SJCRH30 (cell line): ENCODE measurements around the gene HILPDA. TPM values are rescaled to one million over a fixed set of nuclear protein-coding genes. Genes with fewer than 3 reads are reported as not detected.

ENCODE experiments used
- DNase-seq, 2 experiments: peaks; one replicate each; pipeline ENCODE4 v3.0.0-alpha.2; 2015 to 2020
- H3K27ac ChIP-seq: fragments of 250-450 bp; sonication (Bioruptor Pico); 2 replicates; pipeline ENCODE4 v1.5.1; 2020; ENCODE audit warnings: mild to moderate bottlenecking, moderate library complexity
- H3K27me3 ChIP-seq: fragments of 250-450 bp; sonication (Bioruptor Pico); 2 replicates; pipeline ENCODE4 v1.5.1; 2020; ENCODE audit warnings: mild to moderate bottlenecking, moderate library complexity
- H3K36me3 ChIP-seq: fragments of 250-450 bp; sonication (Bioruptor Pico); 2 replicates; pipeline ENCODE4 v1.5.1; 2020; ENCODE audit warnings: mild to moderate bottlenecking, moderate library complexity
- H3K4me1 ChIP-seq: fragments of 250-450 bp; sonication (Bioruptor Pico); 2 replicates; pipeline ENCODE4 v1.5.1; 2020; ENCODE audit warnings: mild to moderate bottlenecking, moderate library complexity
- H3K4me3 ChIP-seq: fragments of 250-450 bp; sonication (Bioruptor Pico); 2 replicates; pipeline ENCODE4 v1.5.1; 2020; ENCODE audit warnings: mild to moderate bottlenecking, moderate library complexity
- H3K9me3 ChIP-seq: fragments of 250-450 bp; sonication (Bioruptor Pico); replicated peaks from 2 replicates; pipeline ENCODE4 v1.5.1; 2020; ENCODE audit warnings: mild to moderate bottlenecking, moderate library complexity
- total RNA-seq: library from RNA; depleted of rRNA; stranded (reverse); fragments of >200 nt; shearing (Covaris generic); gene quantifications from 2 replicates; pipeline ENCODE4 v1.2.3, GENCODE V29; 2014; rRNA removed

Gene HILPDA
- 33.1 and 34.6 TPM in 2 replicates for total RNA-seq

GRCh38 chr7:128455543-128456254 is at the start of gene HILPDA:
TSS of gene HILPDA (plus strand) at chr7:128455878. CDS start at chr7:128457269, 1,391 bp downstream.
- H3K27me3 ChIP-seq: no peaks in the 10 kb centered on the region
- DNase-seq: peak; percentile 93 to 94
- peaks cover 2% of the 10 kb centered on the region for H3K36me3 ChIP-seq
- peak within 1 kb of the TSS; percentile 93 for H3K4me3 ChIP-seq
- H3K9me3 ChIP-seq: no peaks in the 10 kb centered on the region
- peaks cover 8% of the 10 kb centered on the region for H3K4me1 ChIP-seq
- peak within 1 kb of the TSS; percentile 66 for H3K27ac ChIP-seq

GRCh38 chr7:128406314-128407232 is 49.1 kb upstream of the HILPDA start:
- Histone ChIP-seq H3K27me3 (no peaks in the 10 kb centered on the region), H3K27ac (no peak overlapping the region), H3K4me3 (no peak overlapping the region), H3K9me3 (no peaks in the 10 kb centered on the region), H3K36me3 (no peaks in the 10 kb centered on the region), H3K4me1 (peaks cover 25% of the 10 kb centered on the region)
- no peak for DNase-seq

GRCh38 chr7:128407233-128407589 is 48.5 kb upstream of the HILPDA start:
- no peak for DNase-seq
- Histone ChIP-seq H3K27me3 (no peaks in the 10 kb centered on the region), H3K9me3 (no peaks in the 10 kb centered on the region), H3K4me1 (peaks cover 25% of the 10 kb centered on the region), H3K27ac (no peak overlapping the region), H3K4me3 (no peak overlapping the region), H3K36me3 (no peaks in the 10 kb centered on the region)

GRCh38 chr7:128407751-128408708 is 47.6 kb upstream of the HILPDA start:
- peak in 1 of 2 experiments; percentile 60 for DNase-seq
- Histone ChIP-seq H3K27ac (no peak overlapping the region), H3K27me3 (no peaks in the 10 kb centered on the region), H3K4me3 (no peak overlapping the region), H3K4me1 (peaks cover 22% of the 10 kb centered on the region), H3K9me3 (no peaks in the 10 kb centered on the region), H3K36me3 (no peaks in the 10 kb centered on the region)

- no peaks in the 10 kb centered on the region for H3K9me3 ChIP-seq
- peak overlapping the region; percentile 69 for H3K4me3 ChIP-seq
- H3K27me3 ChIP-seq: no peaks in the 10 kb centered on the region
- H3K36me3 ChIP-seq: no peaks in the 10 kb centered on the region
- DNase-seq: peak; percentile 45 to 61
- no peak overlapping the region for H3K27ac ChIP-seq
- peaks cover 21% of the 10 kb centered on the region for H3K4me1 ChIP-seq
Observed at GRCh38 chr7:128408709-128409595, 46.7 kb upstream of the HILPDA start.

GRCh38 chr7:128409596-128410450 is 45.9 kb upstream of the HILPDA start, which contains the start of gene IMPDH1:
TSS of gene IMPDH1 (minus strand) at chr7:128409982. CDS start at chr7:128409901, 81 bp downstream.
- peak within 1 kb of the TSS; percentile 69 for H3K4me3 ChIP-seq
- no peaks in the 10 kb centered on the region for H3K36me3 ChIP-seq
- H3K4me1 ChIP-seq: peaks cover 19% of the 10 kb centered on the region
- H3K9me3 ChIP-seq: no peaks in the 10 kb centered on the region
- H3K27ac ChIP-seq: peak within 1 kb of the TSS; percentile 5
- no peaks in the 10 kb centered on the region for H3K27me3 ChIP-seq
- DNase-seq: peak; percentile 89 to 90

- peak overlapping the region; percentile 5 for H3K27ac ChIP-seq
- peak overlapping the region; percentile 69 for H3K4me3 ChIP-seq
- H3K9me3 ChIP-seq: no peaks in the 10 kb centered on the region
- peaks cover 19% of the 10 kb centered on the region for H3K4me1 ChIP-seq
- no peaks in the 10 kb centered on the region for H3K36me3 ChIP-seq
- DNase-seq: no peak
- H3K27me3 ChIP-seq: no peaks in the 10 kb centered on the region
Observed at GRCh38 chr7:128410451-128410753, 45.3 kb upstream of the HILPDA start.

- Histone ChIP-seq H3K4me3 (no peak overlapping the region), H3K27me3 (peaks cover 7% of the 10 kb centered on the region), H3K36me3 (no peaks in the 10 kb centered on the region), H3K27ac (no peak overlapping the region), H3K4me1 (no peaks in the 10 kb centered on the region), H3K9me3 (no peaks in the 10 kb centered on the region)
- no peak for DNase-seq
Observed at GRCh38 chr7:128415217-128415785, 40.4 kb upstream of the HILPDA start.

GRCh38 chr7:128417071-128417470 is 38.6 kb upstream of the HILPDA start:
- Histone ChIP-seq H3K36me3 (no peaks in the 10 kb centered on the region), H3K27me3 (peaks cover 7% of the 10 kb centered on the region), H3K4me1 (no peaks in the 10 kb centered on the region), H3K9me3 (no peaks in the 10 kb centered on the region), H3K27ac (no peak overlapping the region), H3K4me3 (no peak overlapping the region)
- DNase-seq: no peak

- DNase-seq: no peak
- H3K36me3 ChIP-seq: no peaks in the 10 kb centered on the region
- H3K4me1 ChIP-seq: no peaks in the 10 kb centered on the region; the same call in 1 of the 2 replicates
- no peak overlapping the region for H3K27ac ChIP-seq
- H3K4me3 ChIP-seq: no peak overlapping the region
- no peaks in the 10 kb centered on the region for H3K9me3 ChIP-seq
- H3K27me3 ChIP-seq: peaks cover 7% of the 10 kb centered on the region
Observed at GRCh38 chr7:128419257-128419656, 36.4 kb upstream of the HILPDA start.

- H3K4me1 ChIP-seq: no peaks in the 10 kb centered on the region; the same call in 1 of the 2 replicates
- DNase-seq: no peak
- H3K9me3 ChIP-seq: no peaks in the 10 kb centered on the region
- H3K27me3 ChIP-seq: peaks cover 7% of the 10 kb centered on the region
- H3K4me3 ChIP-seq: no peak overlapping the region
- no peak overlapping the region for H3K27ac ChIP-seq
- H3K36me3 ChIP-seq: no peaks in the 10 kb centered on the region
Observed at GRCh38 chr7:128420773-128421172, 34.9 kb upstream of the HILPDA start.

GRCh38 chr7:128421384-128421783 is 34.3 kb upstream of the HILPDA start:
- Histone ChIP-seq H3K9me3 (no peaks in the 10 kb centered on the region), H3K36me3 (no peaks in the 10 kb centered on the region), H3K4me1 (no peaks in the 10 kb centered on the region; the same call in 1 of the 2 replicates), H3K27me3 (peaks cover 7% of the 10 kb centered on the region), H3K4me3 (no peak overlapping the region), H3K27ac (no peak overlapping the region)
- DNase-seq: no peak
